Breast epithelium (tissue), 4 donors: ENCODE data around the gene ADAM12. TPM values are rescaled to one million over a fixed set of nuclear protein-coding genes. Genes with fewer than 3 reads are reported as not detected.

ENCODE experiments used
- DNase-seq, 2 donors: peaks; one replicate each; pipeline ENCODE4 v3.0.0-alpha.2; 2019; ENCODE audit warnings: low spot score in 2 of 2
- H3K27ac ChIP-seq, 2 donors: fragments of 200-600 bp; sonication (generic) in 1 of 2; one replicate each; pipeline ENCODE4 v1.5.1; 2016 to 2019; ENCODE audit warnings: mild to moderate bottlenecking in 1 of 2
- H3K27me3 ChIP-seq, 2 donors: fragments of 200-600 bp; sonication (generic) in 1 of 2; one replicate each; pipeline versions ENCODE4 v1.5.1 to v1.6.0; 2017 to 2019; ENCODE audit warnings: control low read depth in 1 of 2, mild to moderate bottlenecking in 1 of 2
- H3K36me3 ChIP-seq: fragments of 200-600 bp; one replicate; pipeline ENCODE4 v1.5.1; 2019
- H3K4me1 ChIP-seq, 2 donors: fragments of 200-600 bp; sonication (generic); one replicate each; pipeline ENCODE4 v1.5.1; 2016 to 2019; ENCODE audit warnings: control low read depth in 1 of 2
- H3K4me3 ChIP-seq, 3 donors: fragments of 200-600 bp; sonication (generic); 1 replicate in 2 of 3; 2 replicates in 1 of 3; pipeline ENCODE4 v1.5.1; 2016 to 2019; ENCODE audit warnings: mild to moderate bottlenecking in 3 of 3, moderate library complexity in 2 of 3
- H3K9me3 ChIP-seq, 2 donors: fragments of 200-600 bp; sonication (generic) in 1 of 2; one replicate each; pipeline ENCODE4 v1.5.1; 2016 to 2019; ENCODE audit warnings: control low read depth in 1 of 2
- CTCF ChIP-seq, 3 donors: fragments of 450-650 bp; IDR thresholded peaks; one replicate each; pipeline ENCODE4 v1.5.1; 2016 to 2017; ENCODE audit warnings: antibody characterized with exemption in 3 of 3, mild to moderate bottlenecking in 3 of 3, moderate library complexity in 3 of 3
- POLR2A ChIP-seq: fragments of 450-650 bp; IDR thresholded peaks from one replicate; pipeline ENCODE4 v1.6.1; 2016; ENCODE audit warnings: antibody characterized with exemption, mild to moderate bottlenecking, moderate library complexity
- POLR2AphosphoS5 ChIP-seq, 3 donors: sonication (generic); formaldehyde crosslinking; IDR thresholded peaks; one replicate each; pipeline ENCODE4 v1.6.1; 2017; ENCODE audit warnings: antibody characterized with exemption in 3 of 3
- intact Hi-C: fragments of 100-400 bp; cut with DNase I; formaldehyde crosslinking; loops from one replicate; pipeline ENCODE4 v1.15.1; 2023; ENCODE audit warnings: low total_unique reads
- total RNA-seq, 3 donors: library from RNA; depleted of rRNA; stranded (reverse); fragments of >200 nt; gene quantifications; one replicate each; pipeline ENCODE4 v1.1.0, GENCODE V29; 2016

ADAM12 gene
- total RNA-seq, 3 donors from 2014 or later = 8.6 to 16.4 (median 13.9) TPM

GRCh38 chr10:126124046-126124445 is 264.2 kb downstream of the ADAM12 start:
- TF ChIP-seq CTCF (IDR thresholded peaks at IDR 0.05) (no peak), POLR2AphosphoS5 (IDR thresholded peaks at IDR 0.05) (no peak), POLR2A (no peak)
- intact Hi-C loops = no loop called here
- Histone ChIP-seq H3K4me1 (no peaks in the 10 kb centered on the region), H3K27me3 (no peaks in the 10 kb centered on the region), H3K9me3 (no peaks in the 10 kb centered on the region), H3K27ac (peak overlapping the region in 1 of 2 donors; percentile 8), H3K36me3 (no peaks in the 10 kb centered on the region), H3K4me3 (no peak overlapping the region)
- no peak for DNase-seq

GRCh38 chr10:126123466-126123865 is 264.8 kb downstream of the ADAM12 start:
- no peaks in the 10 kb centered on the region for H3K27me3 ChIP-seq
- no peaks in the 10 kb centered on the region for H3K36me3 ChIP-seq
- no peak overlapping the region for H3K4me3 ChIP-seq
- intact Hi-C loops = no loop called here
- no peak for TF ChIP-seq CTCF (IDR thresholded peaks at IDR 0.05)
- no peak for TF ChIP-seq POLR2AphosphoS5 (IDR thresholded peaks at IDR 0.05)
- TF ChIP-seq POLR2A = no peak
- no peaks in the 10 kb centered on the region for H3K9me3 ChIP-seq
- no peak for DNase-seq
- H3K4me1 ChIP-seq = no peaks in the 10 kb centered on the region
- H3K27ac ChIP-seq = peak overlapping the region; percentile 8 to 73

- DNase-seq = no peak
These were observed 265.4 kb downstream of the ADAM12 start for GRCh38 chr10:126122881-126123280.

GRCh38 chr10:126119599-126119998 is 268.7 kb downstream of the ADAM12 start:
- TF ChIP-seq POLR2A (no peak), CTCF (IDR thresholded peaks at IDR 0.05) (no peak), POLR2AphosphoS5 (IDR thresholded peaks at IDR 0.05) (no peak)
- Histone ChIP-seq H3K27me3 (no peaks in the 10 kb centered on the region), H3K9me3 (no peaks in the 10 kb centered on the region), H3K27ac (no peak overlapping the region), H3K4me3 (no peak overlapping the region), H3K4me1 (no peaks in the 10 kb centered on the region), H3K36me3 (no peaks in the 10 kb centered on the region)
- intact Hi-C loops = no loop called here
- no peak for DNase-seq

More at GRCh38 chr10:126122881-126123280, 265.4 kb downstream of the ADAM12 start:
- H3K4me3 ChIP-seq = no peak overlapping the region
- H3K36me3 ChIP-seq = no peaks in the 10 kb centered on the region
- H3K27me3 ChIP-seq = no peaks in the 10 kb centered on the region
- peak overlapping the region; percentile 8 to 73 for H3K27ac ChIP-seq
- TF ChIP-seq CTCF (IDR thresholded peaks at IDR 0.05) (no peak), POLR2AphosphoS5 (IDR thresholded peaks at IDR 0.05) (no peak), POLR2A (no peak)
- intact Hi-C loops = no loop called here
- H3K9me3 ChIP-seq = no peaks in the 10 kb centered on the region
- no peaks in the 10 kb centered on the region for H3K4me1 ChIP-seq

GRCh38 chr10:126118476-126118875 is 269.8 kb downstream of the ADAM12 start:
- TF ChIP-seq CTCF (IDR thresholded peaks at IDR 0.05) (no peak), POLR2AphosphoS5 (IDR thresholded peaks at IDR 0.05) (no peak), POLR2A (no peak)
- Histone ChIP-seq H3K27ac (no peak overlapping the region), H3K4me3 (no peak overlapping the region), H3K9me3 (no peaks in the 10 kb centered on the region), H3K36me3 (no peaks in the 10 kb centered on the region), H3K27me3 (no peaks in the 10 kb centered on the region), H3K4me1 (no peaks in the 10 kb centered on the region)
- no peak for DNase-seq
- intact Hi-C loops = no loop called here
